Measurements from ENCODE around the gene DLG2. TPM values are rescaled to one million over a fixed set of nuclear protein-coding genes. Genes with fewer than 3 reads are reported as not detected.

Gene DLG2
- total RNA-seq, 1 donor from 2014 or later, result 2.8 TPM

- DNase-seq (ENCODE audit: low spot score), result no peak
These were observed 2116.3 kb downstream of the DLG2 start for GRCh38 chr11:83510530-83511460.

GRCh38 chr11:83508804-83509203 is 2118.3 kb downstream of the DLG2 start:
- DNase-seq (ENCODE audit: low spot score), result no peak

- no peak for DNase-seq (ENCODE audit: low spot score)
These were observed 2125.1 kb downstream of the DLG2 start for GRCh38 chr11:83502041-83502440.

GRCh38 chr11:83493917-83494316 is 2133.2 kb downstream of the DLG2 start:
- DNase-seq (ENCODE audit: low spot score), result no peak

- no peak for DNase-seq (ENCODE audit: low spot score)
These were observed 2134.1 kb downstream of the DLG2 start for GRCh38 chr11:83493034-83493433.

- no peak for DNase-seq (ENCODE audit: low spot score)
These were observed 2143.3 kb downstream of the DLG2 start for GRCh38 chr11:83483808-83484207.

- no peak for DNase-seq (ENCODE audit: low spot score)
These were observed 2146.3 kb downstream of the DLG2 start for GRCh38 chr11:83480811-83481210.

GRCh38 chr11:83480251-83480650 is 2146.9 kb downstream of the DLG2 start:
- no peak for DNase-seq (ENCODE audit: low spot score)

GRCh38 chr11:83477772-83478171 is 2149.4 kb downstream of the DLG2 start:
- DNase-seq (ENCODE audit: low spot score), result no peak

GRCh38 chr11:83475760-83476159 is 2151.4 kb downstream of the DLG2 start:
- no peak for DNase-seq (ENCODE audit: low spot score)

- no peak for DNase-seq (ENCODE audit: low spot score)
These were observed 2153.4 kb downstream of the DLG2 start for GRCh38 chr11:83473743-83474142.

- DNase-seq (ENCODE audit: low spot score), result no peak
These were observed 2154.3 kb downstream of the DLG2 start for GRCh38 chr11:83472806-83473205.

- no peak for DNase-seq (ENCODE audit: low spot score)
These were observed 2155.1 kb downstream of the DLG2 start for GRCh38 chr11:83471831-83472727.

GRCh38 chr11:83467837-83468236 is 2159.3 kb downstream of the DLG2 start:
- DNase-seq (ENCODE audit: low spot score), result no peak

GRCh38 chr11:83464160-83464944 is 2162.8 kb downstream of the DLG2 start:
- DNase-seq (ENCODE audit: low spot score), result no peak

GRCh38 chr11:83459798-83460197 is 2167.3 kb downstream of the DLG2 start:
- DNase-seq (ENCODE audit: low spot score), result no peak

GRCh38 chr11:83456566-83456965 is 2170.6 kb downstream of the DLG2 start:
- DNase-seq (ENCODE audit: low spot score), result no peak

GRCh38 chr11:83456075-83456474 is 2171.1 kb downstream of the DLG2 start:
- no peak for DNase-seq (ENCODE audit: low spot score)

- DNase-seq (ENCODE audit: low spot score), result no peak
These were observed 2171.8 kb downstream of the DLG2 start for GRCh38 chr11:83455356-83455755.

- DNase-seq (ENCODE audit: low spot score), result no peak
These were observed 2172.5 kb downstream of the DLG2 start for GRCh38 chr11:83454674-83455073.

- DNase-seq (ENCODE audit: low spot score), result no peak
These were observed 2177.7 kb downstream of the DLG2 start for GRCh38 chr11:83449338-83449913.

Measured in mesenteric fat pad (tissue), 1 donor.